ENCODE measurements around the gene TEX44.
"Not testable (repeated sequence)": the region's sequence is repeated elsewhere in the genome, so short reads cannot be mapped to it uniquely, and the experiment has no call there.

TEX44 gene

GRCh38 chr2:231592636-231593145 lies at the start of gene TEX44:
Gene TEX44, plus strand, starts transcription at chr2:231592864. Its CDS starts 88 bp downstream, at chr2:231592952.
- DNase-seq (ENCODE audit: insufficient read length, low spot score) (no peak), FAIRE-seq (no peak)

- DNase-seq (ENCODE audit: insufficient read length, low spot score), result peak; percentile 75
These were observed 47.4 kb upstream of the TEX44 start for GRCh38 chr2:231545105-231545902.

GRCh38 chr2:231546014-231546715 lies 46.5 kb upstream of the TEX44 start:
- FAIRE-seq (no peak), DNase-seq (ENCODE audit: insufficient read length, low spot score) (no peak)

More at GRCh38 chr2:231545105-231545902, 47.4 kb upstream of the TEX44 start:
- peak; percentile 100 for FAIRE-seq

- FAIRE-seq, result no peak
These were observed 45.2 kb upstream of the TEX44 start for GRCh38 chr2:231547315-231548110.

GRCh38 chr2:231548752-231549151 lies 43.9 kb upstream of the TEX44 start:
- DNase-seq (ENCODE audit: insufficient read length, low spot score), result no peak
- FAIRE-seq, result peak; percentile 21

More at GRCh38 chr2:231547315-231548110, 45.2 kb upstream of the TEX44 start:
- DNase-seq (ENCODE audit: insufficient read length, low spot score), result no peak

GRCh38 chr2:231549446-231550239 lies 43.0 kb upstream of the TEX44 start:
- FAIRE-seq, result peak; percentile 26
- no peak for DNase-seq (ENCODE audit: insufficient read length, low spot score)

GRCh38 chr2:231552752-231553151 lies 39.9 kb upstream of the TEX44 start:
- DNase-seq (ENCODE audit: insufficient read length, low spot score) (no peak), FAIRE-seq (no peak)

- DNase-seq (ENCODE audit: insufficient read length, low spot score) (no peak), FAIRE-seq (no peak)
These were observed 38.3 kb upstream of the TEX44 start for GRCh38 chr2:231554327-231554726.

GRCh38 chr2:231554748-231555545 lies 37.7 kb upstream of the TEX44 start:
- FAIRE-seq (peak; percentile 73), DNase-seq (ENCODE audit: insufficient read length, low spot score) (no peak)

GRCh38 chr2:231556496-231556895 lies 36.2 kb upstream of the TEX44 start:
- not testable (repeated sequence) for FAIRE-seq; DNase-seq (ENCODE audit: insufficient read length, low spot score)

- no peak for DNase-seq (ENCODE audit: insufficient read length, low spot score)
- FAIRE-seq, result no peak
These were observed 35.7 kb upstream of the TEX44 start for GRCh38 chr2:231556981-231557380.

- FAIRE-seq (peak; percentile 94), DNase-seq (ENCODE audit: insufficient read length, low spot score) (peak; percentile 80)
These were observed 35.0 kb upstream of the TEX44 start for GRCh38 chr2:231557571-231558217.

- peak; percentile 35 for DNase-seq (ENCODE audit: insufficient read length, low spot score)
- no peak for FAIRE-seq
These were observed 29.2 kb upstream of the TEX44 start for GRCh38 chr2:231563378-231563961.

GRCh38 chr2:231565887-231566594 lies 26.6 kb upstream of the TEX44 start:
- DNase-seq (ENCODE audit: insufficient read length, low spot score), result no peak
- no peak for FAIRE-seq

GRCh38 chr2:231567159-231567558 lies 25.5 kb upstream of the TEX44 start:
- DNase-seq (ENCODE audit: insufficient read length, low spot score) (no peak), FAIRE-seq (no peak)

GRCh38 chr2:231568098-231568784 lies 24.4 kb upstream of the TEX44 start:
- no peak for DNase-seq (ENCODE audit: insufficient read length, low spot score)
- FAIRE-seq, result no peak

- FAIRE-seq, result no peak
- DNase-seq (ENCODE audit: insufficient read length, low spot score), result no peak
These were observed 23.8 kb upstream of the TEX44 start for GRCh38 chr2:231568785-231569435.
